ENCODE measurements around the gene RAB3IP. TPM values are rescaled to one million over a fixed set of nuclear protein-coding genes. Genes with fewer than 3 reads are reported as not detected.

Gene RAB3IP
- total and polyA plus RNA-seq, 10 of the 15 experiments (the other 5 are each of a cell fraction or from before 2014, with no cell fraction given) = 18.8 to 53.6 (median 28.7) TPM

GRCh38 chr12:69835081-69835480 lies 96.4 kb downstream of the RAB3IP start (continued):
- TF ChIP-seq IRF3 (IDR thresholded peaks at IDR 0.05) (no peak), FOXM1 (IDR thresholded peaks at IDR 0.05; ENCODE audit: low read depth, low read length) (no peak), MEF2B (IDR thresholded peaks at IDR 0.05; ENCODE audit: partially characterized antibody, poor library complexity, severe bottlenecking) (no peak), MYB (IDR thresholded peaks at IDR 0.05; ENCODE audit: borderline replicate concordance, low read depth, low read length) (no peak), IRF4 (IDR thresholded peaks at IDR 0.05; ENCODE audit: low read depth, low read length) (no peak), LARP7 (IDR thresholded peaks at IDR 0.05) (no peak), EED (IDR thresholded peaks at IDR 0.05; ENCODE audit: low read depth) (no peak), WRNIP1 (IDR thresholded peaks at IDR 0.05; ENCODE audit: borderline replicate concordance, low read depth, low read length) (no peak), FOXK2 (IDR thresholded peaks at IDR 0.05) (no peak)

- Histone ChIP-seq H3K4me1 (ENCODE audit: control insufficient read depth, insufficient read depth, low read length) (no peaks in the 10 kb centered on the region), H3K27me3 (replicated peaks in 1 of 2; ENCODE audit: control insufficient read depth in 2 of 2, insufficient read depth in 2 of 2, low read length in 1 of 2) (no peaks in the 10 kb centered on the region), H3K9me3 (replicated peaks; ENCODE audit: control insufficient read depth, insufficient read depth, low read length) (no peaks in the 10 kb centered on the region), H2AFZ (ENCODE audit: control insufficient read depth, low read depth, low read length) (no peak overlapping the region), H3K27ac (ENCODE audit: control insufficient read depth, insufficient read depth) (no peak overlapping the region), H3K4me3 (no peak overlapping the region), H4K20me1 (ENCODE audit: control insufficient read depth, insufficient read depth) (no peaks in the 10 kb centered on the region), H3K36me3 (ENCODE audit: control insufficient read depth in 2 of 2, insufficient read depth in 2 of 2, low read length in 1 of 2) (no peaks in the 10 kb centered on the region), H3K4me2 (ENCODE audit: control insufficient read depth, insufficient read depth) (no peak overlapping the region), H3K79me2 (ENCODE audit: control insufficient read depth, insufficient read depth, low read length) (no peaks in the 10 kb centered on the region), H3K9ac (ENCODE audit: control insufficient read depth, insufficient read depth, low read length) (no peak overlapping the region)
- 68% methylated on average over 13 of the region's 13 CpGs for WGBS (ENCODE audit: insufficient coverage, insufficient replicate concordance, low lambda C conversion rate, missing lambda C conversion rate)
- DNase-seq (ENCODE audit: low read depth, low spot score) = no peak
- POLR2A ChIA-PET = no interaction called here
- no peak for FAIRE-seq
- no peak for ATAC-seq
- TF ChIP-seq ETV6 (conservative IDR thresholded peaks at IDR 0.05 in 1 of 2, IDR thresholded peaks at IDR 0.05 in 1 of 2; ENCODE audit: borderline replicate concordance in 1 of 2, low read depth in 1 of 2) (no peak), SMAD1 (IDR thresholded peaks at IDR 0.05; ENCODE audit: low read depth, partially characterized antibody) (no peak), BCL3 (IDR thresholded peaks at IDR 0.05; ENCODE audit: borderline replicate concordance, insufficient read depth, low read depth, low read length, poor library complexity, severe bottlenecking) (no peak), HDAC6 (IDR thresholded peaks at IDR 0.05; ENCODE audit: unreplicated experiment) (no peak), RUNX3 (IDR thresholded peaks at IDR 0.05; ENCODE audit: low read length) (no peak), ZNF24 (IDR thresholded peaks at IDR 0.05) (no peak), CBX5 (IDR thresholded peaks at IDR 0.05; ENCODE audit: low read depth) (no peak)
- in situ Hi-C loops (cut with MboI) = no loop called here
- intact Hi-C loops (cut with micrococcal nuclease; ENCODE audit: unreplicated experiment) = no loop called here
- RAD21 ChIA-PET (ENCODE audit: unreplicated experiment) = no interaction called here
- SMC1A ChIA-PET (ENCODE audit: uncharacterized antibody, unreplicated experiment) = no interaction called here
- CTCF ChIA-PET = no interaction called here
- no TSS peak for BruUV-seq (replicated peaks)
Measured at GRCh38 chr12:69836015-69836414, 97.4 kb downstream of the RAB3IP start.
